ENCODE measurements around the gene DMBT1.
A peak's percentile ranks its signal among the peaks of the same experiment; 100 is the strongest.

Gene DMBT1

DNA sequence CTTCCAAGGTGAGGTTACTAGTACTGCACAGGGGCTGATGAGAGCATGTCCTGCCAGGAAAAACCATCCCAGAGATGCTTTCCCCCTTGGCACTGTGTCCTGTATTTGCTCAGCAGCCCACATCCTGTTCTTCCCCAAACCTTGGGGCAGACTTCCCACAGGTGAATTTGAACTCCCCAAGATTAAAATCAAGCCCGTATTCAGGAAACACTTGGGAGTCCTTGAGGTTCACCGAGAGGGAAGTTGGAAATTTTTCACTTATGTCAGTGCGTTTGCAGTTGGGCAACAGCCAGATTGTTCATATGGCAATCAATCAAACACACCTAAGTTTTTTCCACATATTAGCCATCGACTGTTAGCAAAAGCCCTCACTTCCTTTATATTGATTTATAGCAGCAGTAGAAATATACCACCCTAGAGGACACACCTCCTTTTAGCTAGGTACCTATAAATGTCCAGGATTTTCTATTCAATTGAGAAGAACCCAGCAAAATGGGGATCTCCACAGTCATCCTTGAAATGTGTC lies at the start of gene DMBT1:
Gene DMBT1, plus strand, starts transcription at position 476 of the 526 bp plus-strand sequence. Its CDS starts 17 bp downstream, at position 493.
- DNase-seq: no peak
- intact Hi-C loops (cut with DNase I): loop anchor here (10.0 kb wide), 1 partner anchor 46 kb away; no protein-coding TSS in a partner anchor

DNA sequence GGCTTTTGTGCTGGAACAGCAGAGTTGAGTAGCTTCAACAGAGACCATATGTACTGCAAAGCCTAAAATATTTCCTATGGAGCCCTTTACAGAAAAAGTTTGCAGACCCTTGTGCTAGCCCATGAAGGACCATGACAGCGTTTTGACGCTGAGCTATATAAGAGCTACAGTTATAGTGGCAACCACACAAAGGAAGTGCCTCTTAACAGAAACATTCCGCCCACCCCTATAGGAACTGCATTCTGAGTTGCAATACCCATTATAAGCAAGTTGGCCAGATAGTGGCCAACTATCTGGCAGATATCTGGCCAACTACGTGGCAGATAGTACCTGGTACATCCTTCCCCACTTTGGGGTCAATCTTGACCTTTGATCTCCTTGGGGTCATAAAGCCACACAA lies 47.5 kb upstream of the DMBT1 start:
- DNase-seq: no peak
- intact Hi-C loops (cut with DNase I): loop anchor here (10.0 kb wide), 1 partner anchor 52 kb away; the partner anchor contains the start of gene DMBT1

- DNase-seq: no peak
- intact Hi-C loops (cut with DNase I): loop anchor here (10.0 kb wide), 1 partner anchor 51 kb away; the partner anchor contains the start of gene DMBT1
Measured at GRCh38 chr10:122514045-122514840, 46.3 kb upstream of the DMBT1 start.

- intact Hi-C loops (cut with DNase I): loop anchor here (10.0 kb wide), 1 partner anchor 50 kb away; the partner anchor contains the start of gene DMBT1
- no peak for DNase-seq
Measured at GRCh38 chr10:122515022-122515424, 45.5 kb upstream of the DMBT1 start.

- intact Hi-C loops (cut with DNase I): loop anchor here (10.0 kb wide), 1 partner anchor 49 kb away; the partner anchor contains the start of gene DMBT1
- no peak for DNase-seq
Measured at GRCh38 chr10:122515588-122516231, 44.8 kb upstream of the DMBT1 start.

DNA sequence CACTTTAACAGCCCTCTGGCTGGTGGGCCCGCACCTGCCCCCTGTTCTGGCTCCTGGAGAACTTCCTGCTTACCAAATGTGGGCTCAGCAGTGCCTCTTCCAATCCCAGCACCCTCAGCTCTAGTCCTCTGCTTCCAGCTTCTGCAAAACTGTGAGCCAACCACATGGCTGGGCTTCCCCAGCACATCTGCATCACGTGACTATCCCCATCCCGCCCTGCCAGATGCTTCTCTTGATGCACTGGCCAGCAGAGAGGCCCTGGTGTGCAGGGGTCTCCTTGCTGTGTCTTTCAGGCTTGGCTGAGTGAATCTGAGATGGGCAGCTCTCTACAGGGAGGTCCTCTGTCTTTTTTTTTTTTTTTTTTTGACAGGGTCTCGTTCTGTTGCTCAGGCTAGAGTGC lies 43.8 kb upstream of the DMBT1 start:
- intact Hi-C loops (cut with DNase I): loop anchor here (10.0 kb wide), 1 partner anchor 48 kb away; the partner anchor contains the start of gene DMBT1

DNA sequence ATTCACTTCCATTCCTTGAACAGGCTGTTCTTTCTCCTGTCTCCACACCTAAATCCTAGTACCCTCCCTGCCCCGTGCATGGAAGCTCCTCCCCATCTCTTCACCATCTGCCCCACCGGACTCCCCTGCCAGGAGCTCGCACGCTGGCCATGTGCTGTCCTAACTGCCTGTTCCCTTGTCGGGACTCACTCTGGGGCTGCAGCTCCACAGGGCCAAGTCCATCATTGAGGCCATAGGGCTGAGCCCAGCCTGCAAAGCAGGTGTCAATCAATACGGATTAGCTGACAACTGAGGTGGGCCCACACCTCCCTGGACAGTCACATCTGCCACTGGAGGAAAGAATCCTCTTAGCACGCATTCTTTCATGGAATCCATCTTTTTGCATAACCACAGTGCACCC lies 41.4 kb upstream of the DMBT1 start:
- intact Hi-C loops (cut with DNase I): loop anchor here (10.0 kb wide), 1 partner anchor 46 kb away; the partner anchor contains the start of gene DMBT1
- DNase-seq: no peak

More for the DNA sequence above, 43.8 kb upstream of the DMBT1 start:
- peak in 1 of 10 donors; percentile 48 for DNase-seq

- intact Hi-C loops (cut with DNase I): loop anchor here (10.0 kb wide), 1 partner anchor 45 kb away; the partner anchor contains the start of gene DMBT1
- no peak for DNase-seq
Measured at GRCh38 chr10:122519873-122520272, 40.7 kb upstream of the DMBT1 start.

GRCh38 chr10:122521011-122521410 lies 39.5 kb upstream of the DMBT1 start:
- DNase-seq: peak in 1 of 10 donors; percentile 80
- intact Hi-C loops (cut with DNase I): no loop called here

GRCh38 chr10:122524811-122525210 lies 35.7 kb upstream of the DMBT1 start:
- no peak for DNase-seq
- intact Hi-C loops (cut with DNase I): no loop called here

DNA sequence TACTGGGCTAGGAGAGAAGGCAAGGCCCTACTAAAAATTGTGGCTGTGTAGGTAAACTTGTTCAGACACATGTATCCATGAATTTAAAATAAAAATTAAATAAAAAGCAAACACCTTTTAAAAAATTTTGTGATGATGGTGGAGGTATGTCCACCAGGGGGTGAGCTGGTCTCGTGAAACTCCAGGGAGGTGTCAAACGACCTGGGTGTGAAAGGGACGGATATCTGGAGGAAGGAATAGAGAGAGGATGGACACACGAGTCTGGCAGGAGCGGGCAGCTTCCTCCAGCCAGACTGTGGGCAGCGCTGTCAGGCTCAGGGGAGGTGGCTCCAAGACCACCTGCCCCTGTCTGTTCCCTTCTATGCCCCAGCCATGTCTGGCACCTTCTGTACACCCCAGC lies 34.8 kb upstream of the DMBT1 start:
- no peak for DNase-seq
- intact Hi-C loops (cut with DNase I): no loop called here

DNA sequence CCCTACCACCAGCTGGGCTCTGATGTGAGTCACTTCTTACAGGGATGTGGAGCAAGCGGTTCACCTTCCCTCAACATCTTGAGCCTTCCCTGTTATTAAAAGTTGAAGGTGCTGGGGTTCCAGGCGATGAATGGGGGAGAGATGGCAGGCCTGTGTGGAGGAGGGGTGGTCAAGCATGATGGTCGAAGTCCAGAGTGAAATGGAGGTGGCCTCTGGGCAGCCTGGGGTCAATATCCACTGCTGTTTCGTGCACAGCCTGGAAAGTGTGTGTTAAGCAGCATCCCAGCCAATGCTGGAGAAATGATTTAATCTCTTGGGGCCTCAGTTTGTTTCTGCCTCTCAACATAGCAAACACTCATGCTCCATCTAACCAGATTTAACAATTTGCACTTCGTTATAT lies 33.7 kb upstream of the DMBT1 start:
- no peak for DNase-seq
- intact Hi-C loops (cut with DNase I): no loop called here

DNA sequence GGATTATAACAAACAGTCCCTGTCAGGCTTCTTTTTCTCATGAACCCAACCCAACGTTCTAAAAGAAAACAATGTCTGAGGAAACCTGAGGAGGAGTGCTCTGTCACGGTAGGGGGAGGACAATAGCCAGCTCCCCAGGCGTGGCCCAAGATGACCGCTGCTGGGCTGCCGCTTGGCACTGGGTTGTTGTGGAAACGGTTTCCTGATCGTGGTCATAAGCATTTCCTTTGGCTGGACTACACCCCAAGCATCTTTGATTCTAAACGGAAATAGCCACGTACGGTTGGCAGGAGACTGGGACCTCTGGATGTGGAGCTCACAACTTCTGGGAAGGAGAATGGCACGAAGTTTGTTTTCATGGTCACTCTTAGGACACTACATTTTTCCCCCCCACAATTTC lies 30.4 kb upstream of the DMBT1 start:
- intact Hi-C loops (cut with DNase I): no loop called here
- no peak for DNase-seq

- no peak for DNase-seq
- intact Hi-C loops (cut with DNase I): no loop called here
Measured at GRCh38 chr10:122531261-122531660, 29.3 kb upstream of the DMBT1 start.

GRCh38 chr10:122531939-122532338 lies 28.6 kb upstream of the DMBT1 start:
- peak in 1 of 10 donors; percentile 25 for DNase-seq
- intact Hi-C loops (cut with DNase I): no loop called here

- no peak for DNase-seq
- intact Hi-C loops (cut with DNase I): no loop called here
Measured at GRCh38 chr10:122532601-122533296, 27.8 kb upstream of the DMBT1 start.

DNA sequence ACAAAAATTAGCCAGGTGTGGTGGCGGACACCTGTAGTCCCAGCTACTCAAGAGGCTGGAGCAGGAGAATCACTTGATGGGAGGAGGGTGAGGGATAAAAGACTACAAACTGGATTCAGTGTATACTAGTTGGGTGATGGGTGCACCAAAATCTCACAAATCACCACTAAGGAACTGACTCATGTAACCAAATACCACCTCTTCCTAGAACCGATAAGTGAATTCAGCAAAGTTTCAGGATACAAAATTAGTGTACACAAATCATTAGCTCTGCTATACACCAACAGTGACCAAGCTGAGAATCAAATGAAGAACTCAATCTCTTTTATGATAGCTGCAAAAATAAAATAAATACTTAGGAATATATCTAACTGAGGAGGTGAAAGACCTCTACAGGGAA lies 23.0 kb upstream of the DMBT1 start:
- intact Hi-C loops (cut with DNase I): no loop called here
- no peak for DNase-seq

DNA sequence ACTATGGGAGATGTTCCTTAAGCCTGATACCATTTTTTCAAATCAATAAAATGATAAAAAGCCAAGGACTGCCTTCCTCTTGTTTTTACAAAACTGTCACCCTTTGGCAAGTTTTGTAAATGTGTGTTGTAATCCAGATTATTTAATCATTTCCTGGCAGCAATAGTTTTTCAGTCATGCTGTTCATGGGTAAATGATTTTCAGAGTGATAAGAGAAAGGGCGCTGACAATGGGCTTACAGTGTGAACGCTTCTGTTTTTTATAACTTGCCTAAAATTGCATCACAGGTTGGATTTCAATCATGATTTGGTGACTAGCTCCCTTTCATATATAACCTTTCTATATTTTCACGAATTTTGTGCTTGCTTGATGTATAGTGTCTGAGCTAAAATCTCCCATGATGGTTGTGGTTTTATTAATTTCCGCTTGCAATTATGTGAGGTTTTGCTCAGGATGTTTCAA lies 19.0 kb upstream of the DMBT1 start:
- DNase-seq: no peak
- intact Hi-C loops (cut with DNase I): no loop called here

DNA sequence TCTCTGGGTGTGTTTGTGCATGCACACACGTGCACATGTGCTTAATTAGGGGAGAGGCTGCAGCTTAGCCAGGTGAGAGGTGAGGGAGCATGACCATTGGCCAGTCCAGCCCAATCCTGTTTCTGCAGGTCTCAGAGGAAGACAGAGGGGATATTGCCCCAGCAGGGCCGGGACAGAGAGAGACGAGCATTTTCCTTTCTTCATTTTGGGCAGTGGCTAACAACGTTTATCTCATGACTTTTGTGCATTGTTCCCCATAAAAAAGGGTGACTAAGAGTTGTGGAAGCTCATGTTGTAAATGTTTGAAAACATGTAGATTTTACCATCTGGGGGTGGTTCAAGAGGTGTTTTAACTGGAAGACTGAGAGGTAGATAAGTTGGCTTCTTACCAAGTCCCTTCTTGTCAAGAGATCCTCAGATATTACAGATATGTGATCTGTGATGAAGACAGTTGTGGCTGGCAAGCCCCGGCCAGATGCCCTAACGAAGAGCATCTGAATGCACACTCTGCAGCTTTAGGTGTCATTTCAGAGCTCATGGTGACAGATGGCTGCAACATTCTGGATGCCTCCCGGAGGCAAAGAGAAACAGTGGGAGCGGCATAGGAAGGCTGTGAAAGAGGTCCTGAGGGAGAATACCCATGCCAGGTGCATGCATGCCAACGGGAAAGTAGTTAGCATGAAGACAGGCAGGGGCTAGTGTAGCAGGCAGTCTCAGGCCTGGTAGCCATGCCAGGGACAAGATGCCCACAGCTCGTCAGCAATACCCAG lies 16.7 kb upstream of the DMBT1 start:
- intact Hi-C loops (cut with DNase I): no loop called here
- DNase-seq: peak in 1 of 10 donors; percentile 6

- DNase-seq: no peak
- intact Hi-C loops (cut with DNase I): no loop called here
Measured at GRCh38 chr10:122544493-122544892, 16.1 kb upstream of the DMBT1 start.
